ENCODE data around the gene FBXL2.
"Not testable (repeated sequence)": the region's sequence is repeated elsewhere in the genome, so short reads cannot be mapped to it uniquely, and the experiment has no call there.

The FBXL2 gene

GRCh38 chr3:33388374-33389100, 111.3 kb downstream of the FBXL2 start:
- DNase-seq: no peak

GRCh38 chr3:33389908-33390307, 112.7 kb downstream of the FBXL2 start:
- DNase-seq: no peak

GRCh38 chr3:33391255-33391995, 114.2 kb downstream of the FBXL2 start:
- no peak for DNase-seq

- no peak for DNase-seq
These were observed 114.9 kb downstream of the FBXL2 start for GRCh38 chr3:33392144-33392543.

GRCh38 chr3:33392703-33393125, 115.5 kb downstream of the FBXL2 start:
- DNase-seq: no peak

- no peak for DNase-seq
These were observed 117.3 kb downstream of the FBXL2 start for GRCh38 chr3:33394403-33395054.

- DNase-seq: no peak
These were observed 118.7 kb downstream of the FBXL2 start for GRCh38 chr3:33395900-33396299.

- no peak for DNase-seq
These were observed 121.2 kb downstream of the FBXL2 start for GRCh38 chr3:33398410-33398809.

GRCh38 chr3:33401781-33402180, 124.5 kb downstream of the FBXL2 start:
- no peak for DNase-seq

GRCh38 chr3:33402936-33403335, 125.7 kb downstream of the FBXL2 start:
- no peak for DNase-seq

GRCh38 chr3:33403756-33404155, 126.5 kb downstream of the FBXL2 start:
- no peak for DNase-seq

- not testable (repeated sequence) for DNase-seq
These were observed 133.6 kb downstream of the FBXL2 start for GRCh38 chr3:33410816-33411215.

- peak; percentile 67 for DNase-seq
These were observed 139.9 kb downstream of the FBXL2 start for GRCh38 chr3:33417066-33417673.

- DNase-seq: no peak
These were observed 142.7 kb downstream of the FBXL2 start for GRCh38 chr3:33419948-33420347.

- no peak for DNase-seq
These were observed 143.7 kb downstream of the FBXL2 start for GRCh38 chr3:33420966-33421365.

GRCh38 chr3:33424606-33425452, 147.6 kb downstream of the FBXL2 start:
- DNase-seq: no peak

GRCh38 chr3:33425453-33425852, 148.2 kb downstream of the FBXL2 start:
- DNase-seq: no peak

- DNase-seq: no peak
These were observed 148.8 kb downstream of the FBXL2 start for GRCh38 chr3:33426068-33426467.

- DNase-seq: no peak
These were observed 149.5 kb downstream of the FBXL2 start for GRCh38 chr3:33426630-33427317.

- DNase-seq: no peak
These were observed 151.5 kb downstream of the FBXL2 start for GRCh38 chr3:33428734-33429133.

GRCh38 chr3:33429306-33429705, 152.1 kb downstream of the FBXL2 start:
- not testable (repeated sequence) for DNase-seq

GRCh38 chr3:33430061-33430460, 152.8 kb downstream of the FBXL2 start:
- DNase-seq: no peak
